GM21360 (cell line): ENCODE measurements around the gene KRT4.
"Not testable (repeated sequence)": the region's sequence is repeated elsewhere in the genome, so short reads cannot be mapped to it uniquely, and the experiment has no call there.

ENCODE experiments used
- ATAC-seq: cut with Tn5 transposase; IDR thresholded peaks from one replicate; pipeline ENCODE4 v1.9.1; 2021; ENCODE audit warnings: mild to moderate bottlenecking, moderate library complexity; ENCODE audit not compliant: unreplicated experiment

The KRT4 gene

DNA sequence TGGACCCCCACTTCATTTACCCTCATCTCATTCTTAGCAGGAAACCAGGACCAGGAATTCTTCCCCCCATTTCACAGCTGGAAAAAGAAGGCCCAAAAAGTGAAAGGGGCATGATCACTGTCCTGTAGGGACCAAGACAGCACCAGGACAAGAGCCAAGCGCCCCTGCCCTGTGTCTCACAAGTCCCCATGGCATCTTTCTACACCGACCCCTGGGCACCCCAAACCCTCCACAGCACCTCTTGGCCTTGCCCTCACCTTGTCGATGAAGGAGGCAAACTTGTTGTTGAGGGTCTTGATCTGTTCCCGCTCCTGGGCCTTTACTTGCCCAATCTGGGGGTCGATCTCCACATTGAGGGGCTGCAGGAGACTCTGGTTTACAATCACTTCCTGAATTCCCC lies 37.5 kb downstream of the KRT4 start:
- ATAC-seq = no peak

- no peak for ATAC-seq
Observed at GRCh38 chr12:52774629-52775250, 39.2 kb downstream of the KRT4 start.

GRCh38 chr12:52772772-52773171 lies 41.1 kb downstream of the KRT4 start:
- no peak for ATAC-seq

DNA sequence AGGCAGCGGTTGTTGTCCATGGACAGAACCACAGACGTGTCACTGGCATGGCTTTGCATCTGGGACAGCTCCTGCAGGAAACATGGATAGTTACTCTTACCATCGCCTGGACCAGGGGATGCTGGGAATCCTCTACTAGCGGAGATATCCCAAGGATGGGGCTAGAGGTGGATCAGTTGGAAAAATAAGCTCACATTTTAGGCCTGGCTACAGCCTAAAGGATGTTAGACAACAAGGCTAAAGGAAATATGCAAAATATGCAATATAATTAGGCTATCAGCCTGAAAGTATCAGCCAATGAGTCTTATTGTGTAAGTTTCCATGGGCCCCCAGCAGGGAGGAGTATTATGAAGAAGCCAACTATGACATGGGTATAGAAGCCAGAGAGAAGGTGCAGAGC lies 41.7 kb downstream of the KRT4 start:
- no peak for ATAC-seq

- no peak for ATAC-seq
Observed at GRCh38 chr12:52771505-52771904, 42.4 kb downstream of the KRT4 start.

DNA sequence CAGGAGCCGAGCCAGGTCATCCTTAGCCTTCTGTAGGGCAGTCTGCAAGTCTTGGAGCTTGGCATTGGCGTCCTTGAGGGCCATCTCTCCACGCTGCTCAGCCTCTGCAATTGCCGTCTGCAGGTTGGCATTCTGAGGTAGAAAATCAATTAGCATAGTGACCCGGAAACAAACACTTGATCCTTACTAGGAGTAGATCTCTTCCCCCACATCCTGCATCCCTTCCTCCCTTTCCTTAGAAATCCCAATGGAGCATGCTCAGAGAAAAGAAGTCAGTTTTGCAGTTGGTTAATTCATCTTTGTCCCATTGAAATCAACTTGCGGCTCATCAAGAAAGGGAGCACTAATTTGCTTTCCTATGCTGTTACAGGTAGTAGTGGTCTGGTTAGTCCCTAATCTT lies 42.8 kb downstream of the KRT4 start:
- ATAC-seq = no peak

- no peak for ATAC-seq
Observed at GRCh38 chr12:52769946-52770345, 44.0 kb downstream of the KRT4 start.

DNA sequence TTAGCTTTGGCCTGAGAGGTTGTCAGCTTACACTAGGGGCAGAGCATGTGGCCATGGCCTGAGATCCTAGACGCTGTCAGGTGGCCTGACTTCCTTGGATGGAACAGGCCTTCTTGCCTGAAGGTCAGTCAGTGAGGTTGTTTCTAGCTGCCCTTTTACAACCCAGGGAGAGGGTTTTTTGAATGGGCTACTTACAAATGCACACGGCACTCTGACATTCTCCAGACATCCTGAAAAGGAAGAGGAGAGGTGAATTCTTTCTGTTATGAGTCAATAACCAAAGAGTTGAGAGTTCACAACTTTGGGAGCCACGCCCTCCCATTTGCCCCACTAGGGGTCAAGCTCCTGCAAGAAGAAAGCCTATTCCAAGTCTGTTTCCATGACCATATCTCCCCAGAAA lies 44.6 kb downstream of the KRT4 start:
- no peak for ATAC-seq

DNA sequence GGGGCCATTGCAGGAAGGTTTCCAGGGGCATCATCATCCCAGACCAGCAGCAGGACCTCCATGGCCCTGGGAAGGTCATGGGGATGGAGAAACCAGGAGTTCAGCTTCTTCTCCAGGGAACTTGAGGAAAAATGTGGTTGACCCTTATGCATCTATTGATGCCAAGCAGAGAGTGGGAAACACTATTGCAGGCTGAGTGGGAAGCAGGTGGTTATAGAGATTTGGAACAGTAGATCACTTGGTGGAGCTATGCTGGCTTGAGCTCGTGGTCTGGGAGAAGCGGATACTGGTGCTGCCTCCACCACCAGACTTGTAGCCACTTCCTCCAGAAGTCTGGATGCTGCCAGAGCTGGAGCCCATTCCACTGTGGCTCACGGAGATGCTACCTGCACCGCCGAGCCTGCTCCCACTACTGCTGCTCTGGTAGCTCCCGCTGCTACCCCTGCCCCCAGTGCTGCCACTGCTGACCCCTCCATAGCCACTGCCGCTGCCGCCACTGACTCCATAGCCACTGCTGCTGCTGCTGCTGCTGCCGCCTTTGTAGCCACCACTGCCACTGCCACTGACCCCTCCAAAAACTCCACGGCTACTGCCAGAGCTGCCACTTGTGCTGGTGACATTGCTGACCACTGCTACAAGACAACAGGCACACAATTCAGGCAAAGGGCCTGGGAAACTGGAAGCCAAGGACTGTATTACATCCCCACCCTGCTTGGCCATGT lies 45.3 kb downstream of the KRT4 start:
- ATAC-seq = no peak

DNA sequence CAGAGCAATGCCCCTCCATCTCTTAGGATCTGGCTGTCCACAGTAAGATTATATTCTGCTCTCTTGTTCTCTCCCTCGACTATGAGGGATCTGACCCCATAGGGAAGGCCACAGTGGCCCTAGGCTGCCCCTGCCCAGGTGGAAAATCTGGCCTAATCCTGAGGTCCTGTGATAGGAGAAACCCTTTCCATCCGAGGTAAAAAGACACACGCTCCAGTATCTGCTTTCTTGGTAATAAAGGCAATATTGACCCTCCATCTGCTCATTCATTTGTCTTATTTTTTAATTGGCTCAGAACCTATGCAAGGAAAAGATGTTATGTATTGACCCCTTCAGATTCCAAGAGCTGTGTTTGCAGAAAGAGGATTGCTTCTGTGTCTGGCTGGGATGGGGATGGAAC lies 46.5 kb downstream of the KRT4 start:
- no peak for ATAC-seq

DNA sequence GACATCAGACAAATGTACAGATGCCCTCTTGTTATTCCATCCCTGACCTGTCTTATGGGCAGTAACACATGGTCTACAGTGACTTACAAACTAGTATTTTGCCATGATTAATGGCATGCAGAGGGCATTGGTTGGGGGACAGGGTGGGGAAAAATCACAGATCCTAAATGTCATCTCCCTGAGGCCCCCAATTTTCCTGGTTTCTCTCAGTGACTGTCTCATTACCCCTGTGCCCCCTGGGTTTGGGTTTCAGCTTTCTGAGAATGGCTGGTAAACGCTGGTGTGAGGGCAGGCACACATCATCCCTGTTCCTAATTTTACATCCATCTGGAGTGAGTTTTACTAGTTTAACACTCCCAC lies 46.9 kb downstream of the KRT4 start:
- no peak for ATAC-seq

- no peak for ATAC-seq
Observed at GRCh38 chr12:52766351-52767019, 47.4 kb downstream of the KRT4 start.

- no peak for ATAC-seq
Observed at GRCh38 chr12:52765702-52766101, 48.2 kb downstream of the KRT4 start.

DNA sequence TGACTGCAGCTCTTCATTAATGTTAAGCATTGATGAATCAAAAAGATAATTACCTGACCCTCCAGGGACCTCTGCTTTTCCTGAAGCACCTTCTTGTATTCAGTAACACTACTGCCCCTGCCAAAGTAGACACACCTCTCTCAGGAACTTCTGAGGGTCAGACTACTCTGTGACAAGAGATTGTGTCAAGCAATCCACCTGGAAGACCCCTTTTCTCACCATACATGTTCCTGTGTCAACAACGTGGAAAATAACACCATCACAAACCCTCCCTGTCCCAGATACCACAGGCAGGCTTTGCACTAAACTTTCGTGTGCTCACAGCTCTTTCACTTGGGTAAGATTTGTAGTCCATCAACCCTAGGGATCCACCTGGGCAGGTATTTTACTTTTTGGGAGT lies 49.9 kb downstream of the KRT4 start:
- ATAC-seq = no peak

- no peak for ATAC-seq
Observed at GRCh38 chr12:52763036-52763659, 50.8 kb downstream of the KRT4 start.

- ATAC-seq = no peak
Observed at GRCh38 chr12:52761802-52762201, 52.1 kb downstream of the KRT4 start.

- ATAC-seq = not testable (repeated sequence)
Observed at GRCh38 chr12:52761218-52761617, 52.7 kb downstream of the KRT4 start.

GRCh38 chr12:52760623-52761022 lies 53.3 kb downstream of the KRT4 start:
- ATAC-seq = no peak

DNA sequence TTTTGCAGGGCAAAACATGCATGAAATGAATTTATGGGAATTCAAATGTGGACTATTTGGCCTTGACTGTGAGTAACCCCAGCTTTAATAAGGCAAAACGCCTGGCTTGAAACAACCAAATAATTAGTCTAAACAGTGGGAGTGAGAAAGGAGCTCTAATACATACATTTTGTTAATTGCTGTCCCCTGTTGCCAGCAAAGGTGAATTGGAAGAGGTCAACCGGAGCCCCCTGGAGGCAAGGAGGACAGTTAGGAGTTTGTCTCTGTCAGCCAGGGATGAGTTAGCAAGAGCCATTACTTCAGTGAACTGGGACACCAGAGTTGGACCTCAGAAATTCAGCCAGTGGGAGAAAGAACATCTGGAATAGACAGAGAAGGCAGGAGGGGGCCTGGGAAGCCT lies 54.2 kb downstream of the KRT4 start:
- ATAC-seq = no peak

DNA sequence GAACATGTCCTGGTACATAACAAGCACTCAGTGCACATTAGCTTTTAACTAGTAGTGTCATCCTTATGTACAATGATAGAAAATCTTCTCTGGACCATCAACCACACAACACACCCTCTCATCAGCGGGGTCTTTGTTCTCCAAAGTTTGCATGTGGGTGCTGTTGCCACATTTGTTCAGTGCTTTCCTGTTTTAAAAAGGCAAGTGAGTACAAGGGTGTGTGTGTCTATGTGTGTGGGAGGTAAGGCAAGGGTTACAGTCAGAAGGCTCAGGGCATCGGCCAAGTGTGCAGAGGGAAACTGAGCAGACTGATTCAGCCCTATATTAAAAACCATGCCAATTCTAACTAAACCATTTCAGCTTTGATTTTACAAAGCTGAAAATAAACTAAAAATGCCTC lies 54.7 kb downstream of the KRT4 start:
- no peak for ATAC-seq

GRCh38 chr12:52757449-52758176 lies 56.3 kb downstream of the KRT4 start:
- no peak for ATAC-seq
